ENCODE results near the gene PIBF1. TPM values are rescaled to one million over a fixed set of nuclear protein-coding genes. Genes with fewer than 3 reads are reported as not detected.
A peak's percentile ranks its signal among the peaks of the same experiment; 100 is the strongest.

The PIBF1 gene
- total and polyA plus RNA-seq, 2 donors (not counting 1 experiment from before 2014, with no cell fraction given), result 9.6 to 25.1 TPM

DNA sequence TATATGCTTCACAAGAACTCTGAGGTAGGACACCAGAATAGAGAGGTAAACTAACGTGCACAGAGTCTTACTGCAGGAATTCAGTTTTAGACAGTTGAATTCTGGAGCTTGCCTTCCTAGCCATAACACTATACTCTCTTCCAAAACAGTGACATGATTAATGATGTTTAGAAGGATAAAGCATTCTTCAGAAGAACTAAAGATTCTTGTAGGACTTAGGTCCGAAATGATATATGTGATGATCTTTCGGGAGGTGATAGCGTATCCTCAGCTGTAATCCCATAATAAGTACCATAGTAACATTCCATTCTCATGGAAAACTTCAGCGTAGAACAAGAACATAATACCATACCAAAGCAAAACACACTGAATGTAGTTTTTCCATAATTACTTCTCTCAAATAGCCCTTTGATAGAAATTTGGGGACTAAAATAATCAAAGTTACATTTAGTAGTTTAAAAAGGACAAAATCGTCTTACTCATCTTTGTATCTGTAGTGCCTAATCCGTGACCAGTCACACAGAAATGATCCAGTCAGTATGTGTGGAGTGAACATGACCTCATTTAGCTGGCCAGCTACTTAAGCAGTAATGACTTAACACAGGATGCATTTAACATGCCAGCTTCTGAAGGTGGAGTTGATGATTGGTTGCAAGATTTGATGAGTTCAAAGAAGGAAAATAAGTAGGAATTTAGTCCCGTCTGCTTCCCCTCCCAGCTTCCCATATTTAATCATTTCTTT lies 38.4 kb downstream of the PIBF1 start:
- no peaks in the 10 kb centered on the region for H3K79me2 ChIP-seq (ENCODE audit: control insufficient read depth, insufficient read depth, low read length)
- TF ChIP-seq, protein P1, sequence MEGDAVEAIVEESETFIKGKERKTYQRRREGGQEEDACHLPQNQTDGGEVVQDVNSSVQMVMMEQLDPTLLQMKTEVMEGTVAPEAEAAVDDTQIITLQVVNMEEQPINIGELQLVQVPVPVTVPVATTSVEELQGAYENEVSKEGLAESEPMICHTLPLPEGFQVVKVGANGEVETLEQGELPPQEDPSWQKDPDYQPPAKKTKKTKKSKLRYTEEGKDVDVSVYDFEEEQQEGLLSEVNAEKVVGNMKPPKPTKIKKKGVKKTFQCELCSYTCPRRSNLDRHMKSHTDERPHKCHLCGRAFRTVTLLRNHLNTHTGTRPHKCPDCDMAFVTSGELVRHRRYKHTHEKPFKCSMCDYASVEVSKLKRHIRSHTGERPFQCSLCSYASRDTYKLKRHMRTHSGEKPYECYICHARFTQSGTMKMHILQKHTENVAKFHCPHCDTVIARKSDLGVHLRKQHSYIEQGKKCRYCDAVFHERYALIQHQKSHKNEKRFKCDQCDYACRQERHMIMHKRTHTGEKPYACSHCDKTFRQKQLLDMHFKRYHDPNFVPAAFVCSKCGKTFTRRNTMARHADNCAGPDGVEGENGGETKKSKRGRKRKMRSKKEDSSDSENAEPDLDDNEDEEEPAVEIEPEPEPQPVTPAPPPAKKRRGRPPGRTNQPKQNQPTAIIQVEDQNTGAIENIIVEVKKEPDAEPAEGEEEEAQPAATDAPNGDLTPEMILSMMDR (conservative IDR thresholded peaks at IDR 0.05 in 1 of 2, IDR thresholded peaks at IDR 0.05 in 1 of 2; ENCODE audit: low read depth in 1 of 2, low read length in 2 of 2), result no peak
- TF ChIP-seq EZH2 (IDR thresholded peaks at IDR 0.05; ENCODE audit: low read length, missing control alignments), result no peak
- no peak overlapping the region for H3K4me2 ChIP-seq (ENCODE audit: extremely low read depth, insufficient read depth, low read length)
- no peak overlapping the region for H3K4me3 ChIP-seq (replicated peaks in 1 of 4; ENCODE audit: control extremely low read depth in 1 of 4, insufficient read depth in 1 of 4, low read depth in 3 of 4, low read length in 4 of 4)
- H3K9ac ChIP-seq (ENCODE audit: insufficient read depth, low read length), result no peak overlapping the region
- no peaks in the 10 kb centered on the region for H3K36me3 ChIP-seq (ENCODE audit: control insufficient read depth, insufficient read depth, low read length)
- no peak overlapping the region for H3K27ac ChIP-seq (ENCODE audit: insufficient read depth, low read length)
- no peaks in the 10 kb centered on the region for H4K20me1 ChIP-seq (ENCODE audit: control insufficient read depth, extremely low read depth, insufficient read depth, low read length)
- peak; percentile 16 to 95 for DNase-seq (ENCODE audit: low read depth in 2 of 2)
- no peak overlapping the region for H2AFZ ChIP-seq (ENCODE audit: low read length)
- no peaks in the 10 kb centered on the region for H3K9me3 ChIP-seq (ENCODE audit: control insufficient read depth, insufficient read depth, low read depth, low read length)
- H3K4me1 ChIP-seq (ENCODE audit: control insufficient read depth, extremely low read depth, insufficient read depth, low read length), result no peaks in the 10 kb centered on the region
- H3K27me3 ChIP-seq (ENCODE audit: control insufficient read depth, insufficient read depth, low read length), result no peaks in the 10 kb centered on the region

DNA sequence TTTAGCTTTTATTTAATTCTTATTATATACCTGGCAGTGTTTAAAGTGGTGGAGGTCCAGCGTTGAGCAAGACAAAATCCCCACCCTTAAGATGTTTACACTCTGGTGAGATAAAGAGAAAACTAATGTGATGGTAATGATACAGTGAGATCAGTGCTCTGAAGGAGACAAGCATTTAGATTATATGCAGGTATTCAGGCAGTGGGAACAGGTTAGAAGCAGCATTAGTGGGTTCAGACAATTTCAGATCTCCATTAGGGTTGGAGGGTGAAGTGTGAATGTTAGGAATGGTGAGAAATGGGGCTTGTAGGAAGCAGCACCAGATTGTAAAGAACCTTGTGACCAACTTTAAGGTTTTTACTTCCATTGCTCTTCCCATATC lies 39.0 kb downstream of the PIBF1 start:
- H3K4me1 ChIP-seq (ENCODE audit: control insufficient read depth, extremely low read depth, insufficient read depth, low read length), result no peaks in the 10 kb centered on the region
- no peaks in the 10 kb centered on the region for H3K27me3 ChIP-seq (ENCODE audit: control insufficient read depth, insufficient read depth, low read length)
- H2AFZ ChIP-seq (ENCODE audit: low read length), result no peak overlapping the region

DNA sequence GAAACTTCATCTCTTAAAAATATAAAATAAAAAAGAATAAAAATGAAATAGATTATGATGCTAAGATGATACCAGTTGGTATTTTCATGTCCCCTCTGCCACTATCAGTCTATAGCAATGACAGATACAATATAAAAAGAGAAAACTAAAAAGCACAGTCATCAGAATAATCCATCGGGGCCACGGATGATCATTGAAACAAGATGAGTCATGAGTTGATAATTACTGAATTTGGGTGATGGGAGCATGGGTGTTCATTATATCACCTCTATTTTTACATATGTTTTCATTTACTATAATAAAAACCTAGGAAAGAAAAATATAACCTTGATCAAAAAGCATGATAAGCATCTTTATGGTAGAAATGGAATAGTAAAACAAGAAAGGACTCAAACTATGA lies 41.1 kb downstream of the PIBF1 start:
- no peaks in the 10 kb centered on the region for H4K20me1 ChIP-seq (ENCODE audit: control insufficient read depth, extremely low read depth, insufficient read depth, low read length)
- TF ChIP-seq EZH2 (IDR thresholded peaks at IDR 0.05; ENCODE audit: low read length, missing control alignments), result no peak
- TF ChIP-seq, protein P1 (conservative IDR thresholded peaks at IDR 0.05 in 1 of 2, IDR thresholded peaks at IDR 0.05 in 1 of 2; ENCODE audit: low read depth in 1 of 2, low read length in 2 of 2), result no peak
- no peaks in the 10 kb centered on the region for H3K4me1 ChIP-seq (ENCODE audit: control insufficient read depth, extremely low read depth, insufficient read depth, low read length)
- no peaks in the 10 kb centered on the region for H3K27me3 ChIP-seq (ENCODE audit: control insufficient read depth, insufficient read depth, low read length)
- H3K9ac ChIP-seq (ENCODE audit: insufficient read depth, low read length), result no peak overlapping the region
- no peaks in the 10 kb centered on the region for H3K9me3 ChIP-seq (ENCODE audit: control insufficient read depth, insufficient read depth, low read depth, low read length)
- H3K36me3 ChIP-seq (ENCODE audit: control insufficient read depth, insufficient read depth, low read length), result no peaks in the 10 kb centered on the region
- no peak overlapping the region for H3K27ac ChIP-seq (ENCODE audit: insufficient read depth, low read length)
- no peaks in the 10 kb centered on the region for H3K79me2 ChIP-seq (ENCODE audit: control insufficient read depth, insufficient read depth, low read length)
- DNase-seq (ENCODE audit: low read depth in 2 of 2), result no peak
- H3K4me3 ChIP-seq (replicated peaks in 1 of 4; ENCODE audit: control extremely low read depth in 1 of 4, insufficient read depth in 1 of 4, low read depth in 3 of 4, low read length in 4 of 4), result no peak overlapping the region
- H3K4me2 ChIP-seq (ENCODE audit: extremely low read depth, insufficient read depth, low read length), result no peak overlapping the region
- H2AFZ ChIP-seq (ENCODE audit: low read length), result no peak overlapping the region

More for the DNA sequence above, 39.0 kb downstream of the PIBF1 start:
- no peak for DNase-seq (ENCODE audit: low read depth in 2 of 2)
- Histone ChIP-seq H3K27ac (ENCODE audit: insufficient read depth, low read length) (no peak overlapping the region), H3K9me3 (ENCODE audit: control insufficient read depth, insufficient read depth, low read depth, low read length) (no peaks in the 10 kb centered on the region), H3K4me3 (replicated peaks in 1 of 4; ENCODE audit: control extremely low read depth in 1 of 4, insufficient read depth in 1 of 4, low read depth in 3 of 4, low read length in 4 of 4) (no peak overlapping the region), H3K36me3 (ENCODE audit: control insufficient read depth, insufficient read depth, low read length) (no peaks in the 10 kb centered on the region), H3K9ac (ENCODE audit: insufficient read depth, low read length) (no peak overlapping the region), H3K79me2 (ENCODE audit: control insufficient read depth, insufficient read depth, low read length) (no peaks in the 10 kb centered on the region), H4K20me1 (ENCODE audit: control insufficient read depth, extremely low read depth, insufficient read depth, low read length) (no peaks in the 10 kb centered on the region), H3K4me2 (ENCODE audit: extremely low read depth, insufficient read depth, low read length) (no peak overlapping the region)
- TF ChIP-seq, protein P1 (conservative IDR thresholded peaks at IDR 0.05 in 1 of 2, IDR thresholded peaks at IDR 0.05 in 1 of 2; ENCODE audit: low read depth in 1 of 2, low read length in 2 of 2), result no peak
- TF ChIP-seq EZH2 (IDR thresholded peaks at IDR 0.05; ENCODE audit: low read length, missing control alignments), result no peak

Data from fibroblast of lung (primary cell).